Peyer's patch (tissue), 4 donors: ENCODE measurements around the gene DYNC2LI1.

ENCODE experiments used
- POLR2A ChIP-seq, 2 donors: fragments of 450-650 bp; IDR thresholded peaks; one replicate each; pipeline ENCODE4 v1.5.1; 2017; ENCODE audit warnings: antibody characterized with exemption in 2 of 2, mild to moderate bottlenecking in 2 of 2, moderate library complexity in 2 of 2
- TF ChIP-seq, protein P1 (sequence below), 6 experiments: fragments of 450-650 bp in 4 of 6; fragments of 200-600 bp in 2 of 6; sonication (generic) in 1 of 6; IDR thresholded peaks; one replicate each; pipeline ENCODE4 v1.5.1; 2017 to 2019; ENCODE audit warnings: antibody characterized with exemption in 6 of 6, mild to moderate bottlenecking in 3 of 6, moderate library complexity in 1 of 6

DNA sequence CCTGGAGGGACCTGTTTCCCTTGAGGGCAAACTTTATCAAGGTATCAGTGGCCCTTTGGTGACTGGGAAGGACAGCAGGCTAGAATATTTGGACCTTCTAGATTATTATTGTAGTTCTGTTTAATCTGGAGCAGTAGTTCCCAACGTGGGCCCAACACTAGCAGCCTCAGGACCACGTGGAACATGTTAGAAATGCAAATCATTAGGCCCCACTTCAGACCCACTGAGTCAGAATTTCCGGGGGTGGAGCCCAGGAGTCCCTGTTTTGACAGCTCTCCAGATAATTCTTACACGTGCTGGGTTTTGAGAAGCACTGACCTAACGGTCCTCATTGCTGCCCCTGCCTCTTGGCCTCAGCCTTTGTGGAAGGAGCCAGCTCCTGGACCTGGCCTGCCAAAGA lies 25.5 kb upstream of the DYNC2LI1 start:
- TF ChIP-seq, protein P1, sequence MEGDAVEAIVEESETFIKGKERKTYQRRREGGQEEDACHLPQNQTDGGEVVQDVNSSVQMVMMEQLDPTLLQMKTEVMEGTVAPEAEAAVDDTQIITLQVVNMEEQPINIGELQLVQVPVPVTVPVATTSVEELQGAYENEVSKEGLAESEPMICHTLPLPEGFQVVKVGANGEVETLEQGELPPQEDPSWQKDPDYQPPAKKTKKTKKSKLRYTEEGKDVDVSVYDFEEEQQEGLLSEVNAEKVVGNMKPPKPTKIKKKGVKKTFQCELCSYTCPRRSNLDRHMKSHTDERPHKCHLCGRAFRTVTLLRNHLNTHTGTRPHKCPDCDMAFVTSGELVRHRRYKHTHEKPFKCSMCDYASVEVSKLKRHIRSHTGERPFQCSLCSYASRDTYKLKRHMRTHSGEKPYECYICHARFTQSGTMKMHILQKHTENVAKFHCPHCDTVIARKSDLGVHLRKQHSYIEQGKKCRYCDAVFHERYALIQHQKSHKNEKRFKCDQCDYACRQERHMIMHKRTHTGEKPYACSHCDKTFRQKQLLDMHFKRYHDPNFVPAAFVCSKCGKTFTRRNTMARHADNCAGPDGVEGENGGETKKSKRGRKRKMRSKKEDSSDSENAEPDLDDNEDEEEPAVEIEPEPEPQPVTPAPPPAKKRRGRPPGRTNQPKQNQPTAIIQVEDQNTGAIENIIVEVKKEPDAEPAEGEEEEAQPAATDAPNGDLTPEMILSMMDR (IDR thresholded peaks at IDR 0.05): no peak
- no peak for TF ChIP-seq POLR2A (IDR thresholded peaks at IDR 0.05)
